ENCODE data around the gene RMND5A. TPM values are rescaled to one million over a fixed set of nuclear protein-coding genes. Genes with fewer than 3 reads are reported as not detected.

RMND5A gene
- total RNA-seq, 1 experiment from 2014 or later, result 41.6 TPM

- Histone ChIP-seq H3K4me1 (replicated peaks) (no peaks in the 10 kb centered on the region), H3K36me3 (no peaks in the 10 kb centered on the region), H3K27me3 (replicated peaks) (peaks cover 17% of the 10 kb centered on the region), H3K9me3 (replicated peaks) (no peaks in the 10 kb centered on the region), H3K4me3 (no peak overlapping the region), H3K27ac (no peak overlapping the region)
- DNase-seq (ENCODE audit: low read depth in 1 of 2, low spot score in 2 of 2), result no peak
These were observed 63.7 kb downstream of the RMND5A start for GRCh38 chr2:86783615-86784339.

GRCh38 chr2:86785456-86785855, 65.4 kb downstream of the RMND5A start:
- DNase-seq (ENCODE audit: low read depth in 1 of 2, low spot score in 2 of 2), result no peak
- Histone ChIP-seq H3K4me3 (no peak overlapping the region), H3K36me3 (no peaks in the 10 kb centered on the region), H3K27ac (no peak overlapping the region), H3K4me1 (replicated peaks) (no peaks in the 10 kb centered on the region), H3K27me3 (replicated peaks) (peaks cover 33% of the 10 kb centered on the region), H3K9me3 (replicated peaks) (no peaks in the 10 kb centered on the region)

GRCh38 chr2:86786001-86786536, 66.0 kb downstream of the RMND5A start:
- Histone ChIP-seq H3K4me3 (no peak overlapping the region), H3K27me3 (replicated peaks) (peaks cover 38% of the 10 kb centered on the region)
- no peak for DNase-seq (ENCODE audit: low read depth in 1 of 2, low spot score in 2 of 2)

GRCh38 chr2:86787736-86788135, 67.6 kb downstream of the RMND5A start:
- peaks cover 48% of the 10 kb centered on the region for H3K27me3 ChIP-seq (replicated peaks)
- no peaks in the 10 kb centered on the region for H3K4me1 ChIP-seq (replicated peaks)
- H3K4me3 ChIP-seq, result no peak overlapping the region
- DNase-seq (ENCODE audit: low read depth in 1 of 2, low spot score in 2 of 2), result no peak
- H3K36me3 ChIP-seq, result no peaks in the 10 kb centered on the region
- no peaks in the 10 kb centered on the region; the same call in 1 of the 2 replicates for H3K9me3 ChIP-seq (replicated peaks)
- no peak overlapping the region for H3K27ac ChIP-seq

More at GRCh38 chr2:86786001-86786536, 66.0 kb downstream of the RMND5A start:
- H3K36me3 ChIP-seq, result no peaks in the 10 kb centered on the region
- H3K27ac ChIP-seq, result no peak overlapping the region
- H3K9me3 ChIP-seq (replicated peaks), result no peaks in the 10 kb centered on the region
- H3K4me1 ChIP-seq (replicated peaks), result no peaks in the 10 kb centered on the region

GRCh38 chr2:86788165-86788564, 68.1 kb downstream of the RMND5A start:
- H3K27ac ChIP-seq, result no peak overlapping the region
- H3K27me3 ChIP-seq (replicated peaks), result peaks cover 52% of the 10 kb centered on the region
- H3K4me1 ChIP-seq (replicated peaks), result no peaks in the 10 kb centered on the region
- no peak overlapping the region for H3K4me3 ChIP-seq
- H3K9me3 ChIP-seq (replicated peaks), result no peaks in the 10 kb centered on the region; the same call in 1 of the 2 replicates
- H3K36me3 ChIP-seq, result no peaks in the 10 kb centered on the region
- no peak for DNase-seq (ENCODE audit: low read depth in 1 of 2, low spot score in 2 of 2)

GRCh38 chr2:86788881-86789686, 69.0 kb downstream of the RMND5A start:
- Histone ChIP-seq H3K27me3 (replicated peaks) (peaks cover 53% of the 10 kb centered on the region), H3K4me1 (replicated peaks) (no peaks in the 10 kb centered on the region), H3K27ac (no peak overlapping the region), H3K9me3 (replicated peaks) (no peaks in the 10 kb centered on the region; the same call in 1 of the 2 replicates), H3K36me3 (no peaks in the 10 kb centered on the region), H3K4me3 (no peak overlapping the region)
- no peak for DNase-seq (ENCODE audit: low read depth in 1 of 2, low spot score in 2 of 2)

GRCh38 chr2:86789687-86790133, 69.6 kb downstream of the RMND5A start:
- no peak overlapping the region for H3K27ac ChIP-seq
- no peak overlapping the region for H3K4me3 ChIP-seq
- peaks cover 50% of the 10 kb centered on the region for H3K27me3 ChIP-seq (replicated peaks)
- no peaks in the 10 kb centered on the region; the same call in 1 of the 2 replicates for H3K9me3 ChIP-seq (replicated peaks)
- no peaks in the 10 kb centered on the region for H3K36me3 ChIP-seq
- no peak for DNase-seq (ENCODE audit: low read depth in 1 of 2, low spot score in 2 of 2)
- H3K4me1 ChIP-seq (replicated peaks), result no peaks in the 10 kb centered on the region

GRCh38 chr2:86790134-86790675, 70.1 kb downstream of the RMND5A start:
- H3K27me3 ChIP-seq (replicated peaks), result peaks cover 50% of the 10 kb centered on the region
- no peak for DNase-seq (ENCODE audit: low read depth in 1 of 2, low spot score in 2 of 2)
- H3K27ac ChIP-seq, result no peak overlapping the region

GRCh38 chr2:86790676-86791572, 70.8 kb downstream of the RMND5A start, which contains the start of gene CD8A:
CD8A (minus strand) TSS chr2:86790913; CDS start chr2:86790825, 88 bp downstream.
- Histone ChIP-seq H3K36me3 (no peaks in the 10 kb centered on the region), H3K27ac (no peak within 1 kb of the TSS), H3K27me3 (replicated peaks) (peaks cover 50% of the 10 kb centered on the region), H3K9me3 (replicated peaks) (peaks cover 1% of the 10 kb centered on the region), H3K4me3 (no peak within 1 kb of the TSS), H3K4me1 (replicated peaks) (no peaks in the 10 kb centered on the region)
- no peak for DNase-seq (ENCODE audit: low read depth in 1 of 2, low spot score in 2 of 2)

More at GRCh38 chr2:86790134-86790675, 70.1 kb downstream of the RMND5A start:
- Histone ChIP-seq H3K36me3 (no peaks in the 10 kb centered on the region), H3K4me1 (replicated peaks) (no peaks in the 10 kb centered on the region), H3K9me3 (replicated peaks) (no peaks in the 10 kb centered on the region; the same call in 1 of the 2 replicates), H3K4me3 (no peak overlapping the region)

GRCh38 chr2:86791573-86791972, 71.5 kb downstream of the RMND5A start:
- DNase-seq (ENCODE audit: low read depth in 1 of 2, low spot score in 2 of 2), result no peak
- H3K27me3 ChIP-seq (replicated peaks), result peaks cover 47% of the 10 kb centered on the region
- H3K27ac ChIP-seq, result no peak overlapping the region
- H3K36me3 ChIP-seq, result no peaks in the 10 kb centered on the region
- H3K4me3 ChIP-seq, result no peak overlapping the region
- H3K4me1 ChIP-seq (replicated peaks), result no peaks in the 10 kb centered on the region
- H3K9me3 ChIP-seq (replicated peaks), result peaks cover 7% of the 10 kb centered on the region

- Histone ChIP-seq H3K4me3 (no peak overlapping the region), H3K4me1 (replicated peaks) (no peaks in the 10 kb centered on the region), H3K27ac (no peak overlapping the region), H3K36me3 (no peaks in the 10 kb centered on the region), H3K9me3 (replicated peaks) (peaks cover 9% of the 10 kb centered on the region), H3K27me3 (replicated peaks) (peaks cover 38% of the 10 kb centered on the region)
- DNase-seq (ENCODE audit: low read depth in 1 of 2, low spot score in 2 of 2), result no peak
These were observed 73.7 kb downstream of the RMND5A start for GRCh38 chr2:86793752-86794151.

- H3K4me1 ChIP-seq (replicated peaks), result no peaks in the 10 kb centered on the region
- peaks cover 29% of the 10 kb centered on the region for H3K27me3 ChIP-seq (replicated peaks)
These were observed 74.8 kb downstream of the RMND5A start for GRCh38 chr2:86794861-86795260.

More at GRCh38 chr2:86794861-86795260, 74.8 kb downstream of the RMND5A start:
- DNase-seq (ENCODE audit: low read depth in 1 of 2, low spot score in 2 of 2), result no peak
- Histone ChIP-seq H3K27ac (no peak overlapping the region), H3K36me3 (no peaks in the 10 kb centered on the region), H3K4me3 (no peak overlapping the region), H3K9me3 (replicated peaks) (peaks cover 9% of the 10 kb centered on the region)
